ENCODE data around the gene CDX1. TPM values are rescaled to one million over a fixed set of nuclear protein-coding genes. Genes with fewer than 3 reads are reported as not detected.

Gene CDX1
- total RNA-seq, 2 donors from 2014 or later = not detected

- ATAC-seq = no peak
- H3K4me1 Mint-ChIP-seq (ENCODE audit: low read depth in 2 of 2) = peaks cover 49 to 67% of the 10 kb centered on the region in 2 donors
- peak overlapping the region; percentile 26 for H3K4me3 Mint-ChIP-seq
- no peak for DNase-seq (ENCODE audit: low spot score)
- H3K27ac Mint-ChIP-seq = peak overlapping the region; percentile 63 to 69
- no peaks in the 10 kb centered on the region for H3K27me3 Mint-ChIP-seq
- no peaks in the 10 kb centered on the region for H3K9me3 Mint-ChIP-seq
- no peaks in the 10 kb centered on the region for H3K36me3 Mint-ChIP-seq
These were observed 21.7 kb upstream of the CDX1 start for GRCh38 chr5:150144879-150145278.

- H3K9me3 Mint-ChIP-seq = no peaks in the 10 kb centered on the region
- H3K36me3 Mint-ChIP-seq = no peaks in the 10 kb centered on the region
- no peak overlapping the region for H3K27ac Mint-ChIP-seq
- DNase-seq (ENCODE audit: low spot score) (no peak), ATAC-seq (no peak)
- no peak overlapping the region for H3K4me3 Mint-ChIP-seq
- H3K4me1 Mint-ChIP-seq (ENCODE audit: low read depth in 2 of 2) = peaks cover 47 to 56% of the 10 kb centered on the region in 2 donors
- no peaks in the 10 kb centered on the region for H3K27me3 Mint-ChIP-seq
These were observed 20.3 kb upstream of the CDX1 start for GRCh38 chr5:150146235-150146634.

- no peaks in the 10 kb centered on the region for H3K36me3 Mint-ChIP-seq
- DNase-seq (ENCODE audit: low spot score) (no peak), ATAC-seq (no peak)
- H3K9me3 Mint-ChIP-seq = no peaks in the 10 kb centered on the region
- no peak overlapping the region for H3K27ac Mint-ChIP-seq
- peaks cover 43 to 50% of the 10 kb centered on the region in 2 donors for H3K4me1 Mint-ChIP-seq (ENCODE audit: low read depth in 2 of 2)
- no peaks in the 10 kb centered on the region for H3K27me3 Mint-ChIP-seq
- H3K4me3 Mint-ChIP-seq = no peak overlapping the region
These were observed 19.5 kb upstream of the CDX1 start for GRCh38 chr5:150146862-150147601.

GRCh38 chr5:150147670-150148069 is 18.9 kb upstream of the CDX1 start:
- Mint-ChIP-seq H3K4me1 (ENCODE audit: low read depth in 2 of 2) (peaks cover 48 to 55% of the 10 kb centered on the region in 2 donors), H3K4me3 (no peak overlapping the region), H3K9me3 (no peaks in the 10 kb centered on the region), H3K27me3 (no peaks in the 10 kb centered on the region), H3K36me3 (no peaks in the 10 kb centered on the region), H3K27ac (peak overlapping the region in 1 of 2 donors; percentile 56)
- ATAC-seq = no peak
- no peak for DNase-seq (ENCODE audit: low spot score)

GRCh38 chr5:150148117-150148927 is 18.3 kb upstream of the CDX1 start:
- no peaks in the 10 kb centered on the region for H3K27me3 Mint-ChIP-seq
- peak overlapping the region; percentile 56 to 81 for H3K27ac Mint-ChIP-seq
- H3K36me3 Mint-ChIP-seq = no peaks in the 10 kb centered on the region
- no peak for DNase-seq (ENCODE audit: low spot score)
- H3K4me1 Mint-ChIP-seq (ENCODE audit: low read depth in 2 of 2) = peaks cover 44 to 50% of the 10 kb centered on the region in 2 donors
- H3K4me3 Mint-ChIP-seq = peak overlapping the region; percentile 24
- H3K9me3 Mint-ChIP-seq = no peaks in the 10 kb centered on the region
- ATAC-seq = no peak

- Mint-ChIP-seq H3K27me3 (no peaks in the 10 kb centered on the region), H3K4me1 (ENCODE audit: low read depth in 2 of 2) (peaks cover 50 to 58% of the 10 kb centered on the region in 2 donors), H3K4me3 (peak overlapping the region; percentile 71)
These were observed 17.0 kb upstream of the CDX1 start for GRCh38 chr5:150149618-150150017.

GRCh38 chr5:150152636-150153462 is 13.7 kb upstream of the CDX1 start:
- Mint-ChIP-seq H3K4me3 (peak overlapping the region; percentile 58), H3K9me3 (no peaks in the 10 kb centered on the region), H3K27me3 (no peaks in the 10 kb centered on the region), H3K4me1 (ENCODE audit: low read depth in 2 of 2) (peaks cover 50 to 52% of the 10 kb centered on the region in 2 donors), H3K27ac (peak overlapping the region; percentile 43 to 53), H3K36me3 (no peaks in the 10 kb centered on the region)
- ATAC-seq = peak; percentile 54 to 78
- DNase-seq (ENCODE audit: low spot score) = no peak

More at GRCh38 chr5:150149618-150150017, 17.0 kb upstream of the CDX1 start:
- DNase-seq (ENCODE audit: low spot score) = no peak
- Mint-ChIP-seq H3K9me3 (no peaks in the 10 kb centered on the region), H3K36me3 (no peaks in the 10 kb centered on the region), H3K27ac (peak overlapping the region; percentile 25 to 56)
- ATAC-seq = peak; percentile 55 to 75

GRCh38 chr5:150153483-150153882 is 13.1 kb upstream of the CDX1 start:
- Mint-ChIP-seq H3K9me3 (no peaks in the 10 kb centered on the region), H3K27me3 (no peaks in the 10 kb centered on the region), H3K27ac (peak overlapping the region; percentile 53 to 75), H3K36me3 (no peaks in the 10 kb centered on the region), H3K4me1 (ENCODE audit: low read depth in 2 of 2) (peaks cover 43 to 47% of the 10 kb centered on the region in 2 donors), H3K4me3 (peak overlapping the region; percentile 86)
- DNase-seq (ENCODE audit: low spot score) (no peak), ATAC-seq (no peak)

- H3K36me3 Mint-ChIP-seq = no peaks in the 10 kb centered on the region
- ATAC-seq (peak in 1 of 2 donors; percentile 57), DNase-seq (ENCODE audit: low spot score) (no peak)
- H3K4me3 Mint-ChIP-seq = peak overlapping the region; percentile 86
- no peaks in the 10 kb centered on the region for H3K27me3 Mint-ChIP-seq
- H3K4me1 Mint-ChIP-seq (ENCODE audit: low read depth in 2 of 2) = peaks cover 37 to 42% of the 10 kb centered on the region in 2 donors
- peak overlapping the region; percentile 53 to 75 for H3K27ac Mint-ChIP-seq
- no peaks in the 10 kb centered on the region for H3K9me3 Mint-ChIP-seq
These were observed 12.5 kb upstream of the CDX1 start for GRCh38 chr5:150153957-150154617.

GRCh38 chr5:150154618-150155128 is 11.9 kb upstream of the CDX1 start:
- no peaks in the 10 kb centered on the region for H3K27me3 Mint-ChIP-seq
- DNase-seq (ENCODE audit: low spot score) (no peak), ATAC-seq (no peak)
- H3K4me3 Mint-ChIP-seq = peak overlapping the region; percentile 97
- H3K4me1 Mint-ChIP-seq (ENCODE audit: low read depth in 2 of 2) = peaks cover 31 to 37% of the 10 kb centered on the region in 2 donors
- peak overlapping the region; percentile 53 to 86 for H3K27ac Mint-ChIP-seq
- no peaks in the 10 kb centered on the region for H3K9me3 Mint-ChIP-seq
- H3K36me3 Mint-ChIP-seq = no peaks in the 10 kb centered on the region

GRCh38 chr5:150155258-150156026 is 11.1 kb upstream of the CDX1 start, which contains the start of gene PDGFRB:
PDGFRB (minus strand) TSS chr5:150155845; CDS start chr5:150137047, 18,798 bp downstream.
- Mint-ChIP-seq H3K36me3 (no peaks in the 10 kb centered on the region), H3K4me1 (ENCODE audit: low read depth in 2 of 2) (peaks cover 28 to 34% of the 10 kb centered on the region in 2 donors), H3K4me3 (peak within 1 kb of the TSS; percentile 97), H3K27me3 (no peaks in the 10 kb centered on the region), H3K9me3 (no peaks in the 10 kb centered on the region), H3K27ac (peak within 1 kb of the TSS; percentile 53 to 86)
- peak; percentile 72 to 84 for ATAC-seq
- DNase-seq (ENCODE audit: low spot score) = peak; percentile 75

GRCh38 chr5:150156027-150156368 is 10.6 kb upstream of the CDX1 start:
- H3K27ac Mint-ChIP-seq = peak overlapping the region; percentile 53 to 86
- H3K9me3 Mint-ChIP-seq = no peaks in the 10 kb centered on the region
- H3K27me3 Mint-ChIP-seq = no peaks in the 10 kb centered on the region

More at GRCh38 chr5:150156027-150156368, 10.6 kb upstream of the CDX1 start:
- ATAC-seq (no peak), DNase-seq (ENCODE audit: low spot score) (no peak)
- Mint-ChIP-seq H3K36me3 (no peaks in the 10 kb centered on the region), H3K4me1 (ENCODE audit: low read depth in 2 of 2) (peaks cover 28 to 34% of the 10 kb centered on the region in 2 donors), H3K4me3 (peak overlapping the region; percentile 97)

All from natural killer cell treated with Interleukin-12 subunit alpha and Interleukin-12 subunit beta and Interleukin-15 and Interleukin-18, amount 100 ng/mL, for 72 hours (primary cell).